Measurements from ENCODE around the gene C6orf47. TPM values are rescaled to one million over a fixed set of nuclear protein-coding genes. Genes with fewer than 3 reads are reported as not detected.

C6orf47 gene
- total RNA-seq, 1 donor from 2014 or later, result 19.3 TPM

- Mint-ChIP-seq H3K4me1 (ENCODE audit: low read depth) (peaks cover 19% of the 10 kb centered on the region), H3K27ac (no peak overlapping the region), H3K4me3 (ENCODE audit: low read depth) (no peak overlapping the region), H3K27me3 (ENCODE audit: low read depth) (no peaks in the 10 kb centered on the region), H3K36me3 (ENCODE audit: low read depth) (peaks cover 54% of the 10 kb centered on the region), H3K9me3 (no peaks in the 10 kb centered on the region)
- DNase-seq (ENCODE audit: low spot score), result no peak
- intact Hi-C loops (cut with micrococcal nuclease), result no loop called here
These were observed 33.0 kb upstream of the C6orf47 start for GRCh38 chr6:31693535-31693934.

GRCh38 chr6:31692886-31693285, 32.3 kb upstream of the C6orf47 start:
- H3K27me3 Mint-ChIP-seq (ENCODE audit: low read depth), result no peaks in the 10 kb centered on the region
- peaks cover 55% of the 10 kb centered on the region for H3K36me3 Mint-ChIP-seq (ENCODE audit: low read depth)
- peaks cover 16% of the 10 kb centered on the region for H3K4me1 Mint-ChIP-seq (ENCODE audit: low read depth)
- no peaks in the 10 kb centered on the region for H3K9me3 Mint-ChIP-seq
- no peak overlapping the region for H3K27ac Mint-ChIP-seq
- no peak for DNase-seq (ENCODE audit: low spot score)
- H3K4me3 Mint-ChIP-seq (ENCODE audit: low read depth), result no peak overlapping the region
- intact Hi-C loops (cut with micrococcal nuclease), result no loop called here

GRCh38 chr6:31692353-31692752, 31.8 kb upstream of the C6orf47 start:
- H3K4me3 Mint-ChIP-seq (ENCODE audit: low read depth), result no peak overlapping the region
- H3K4me1 Mint-ChIP-seq (ENCODE audit: low read depth), result peaks cover 11% of the 10 kb centered on the region
- peak overlapping the region; percentile 18 for H3K27ac Mint-ChIP-seq
- H3K9me3 Mint-ChIP-seq, result no peaks in the 10 kb centered on the region
- no peak for DNase-seq (ENCODE audit: low spot score)
- H3K27me3 Mint-ChIP-seq (ENCODE audit: low read depth), result no peaks in the 10 kb centered on the region
- intact Hi-C loops (cut with micrococcal nuclease), result no loop called here
- peaks cover 55% of the 10 kb centered on the region for H3K36me3 Mint-ChIP-seq (ENCODE audit: low read depth)

GRCh38 chr6:31691564-31692108, 31.1 kb upstream of the C6orf47 start:
- Mint-ChIP-seq H3K4me3 (ENCODE audit: low read depth) (no peak overlapping the region), H3K4me1 (ENCODE audit: low read depth) (peaks cover 10% of the 10 kb centered on the region), H3K36me3 (ENCODE audit: low read depth) (peaks cover 52% of the 10 kb centered on the region), H3K27ac (no peak overlapping the region), H3K9me3 (no peaks in the 10 kb centered on the region), H3K27me3 (ENCODE audit: low read depth) (no peaks in the 10 kb centered on the region)
- intact Hi-C loops (cut with micrococcal nuclease), result no loop called here
- no peak for DNase-seq (ENCODE audit: low spot score)

- no peak overlapping the region for H3K27ac Mint-ChIP-seq
- intact Hi-C loops (cut with micrococcal nuclease), result no loop called here
- no peak for DNase-seq (ENCODE audit: low spot score)
- no peaks in the 10 kb centered on the region for H3K27me3 Mint-ChIP-seq (ENCODE audit: low read depth)
- H3K9me3 Mint-ChIP-seq, result no peaks in the 10 kb centered on the region
- no peak overlapping the region for H3K4me3 Mint-ChIP-seq (ENCODE audit: low read depth)
- peaks cover 10% of the 10 kb centered on the region for H3K4me1 Mint-ChIP-seq (ENCODE audit: low read depth)
- peaks cover 52% of the 10 kb centered on the region for H3K36me3 Mint-ChIP-seq (ENCODE audit: low read depth)
These were observed 30.5 kb upstream of the C6orf47 start for GRCh38 chr6:31691078-31691463.

- Mint-ChIP-seq H3K4me3 (ENCODE audit: low read depth) (no peak overlapping the region), H3K27ac (no peak overlapping the region), H3K36me3 (ENCODE audit: low read depth) (peaks cover 57% of the 10 kb centered on the region), H3K4me1 (ENCODE audit: low read depth) (peaks cover 10% of the 10 kb centered on the region), H3K27me3 (ENCODE audit: low read depth) (no peaks in the 10 kb centered on the region), H3K9me3 (no peaks in the 10 kb centered on the region)
- intact Hi-C loops (cut with micrococcal nuclease), result no loop called here
- DNase-seq (ENCODE audit: low spot score), result no peak
These were observed 29.9 kb upstream of the C6orf47 start for GRCh38 chr6:31690231-31691077.

- intact Hi-C loops (cut with micrococcal nuclease), result loop anchor here (10.0 kb wide), 1 partner anchor 265 kb away; the partner anchor contains the start of genes NELFE and SKIC2
- Mint-ChIP-seq H3K4me1 (ENCODE audit: low read depth) (peaks cover 10% of the 10 kb centered on the region), H3K9me3 (no peaks in the 10 kb centered on the region), H3K27me3 (ENCODE audit: low read depth) (no peaks in the 10 kb centered on the region), H3K27ac (no peak overlapping the region), H3K4me3 (ENCODE audit: low read depth) (no peak overlapping the region), H3K36me3 (ENCODE audit: low read depth) (peaks cover 50% of the 10 kb centered on the region)
- DNase-seq (ENCODE audit: low spot score), result no peak
These were observed 28.9 kb upstream of the C6orf47 start for GRCh38 chr6:31689249-31690110.

GRCh38 chr6:31687860-31688693, 27.5 kb upstream of the C6orf47 start:
- Mint-ChIP-seq H3K4me3 (ENCODE audit: low read depth) (no peak overlapping the region), H3K9me3 (no peaks in the 10 kb centered on the region), H3K27me3 (ENCODE audit: low read depth) (no peaks in the 10 kb centered on the region), H3K4me1 (ENCODE audit: low read depth) (peaks cover 10% of the 10 kb centered on the region), H3K27ac (no peak overlapping the region), H3K36me3 (ENCODE audit: low read depth) (peaks cover 44% of the 10 kb centered on the region)
- DNase-seq (ENCODE audit: low spot score), result no peak
- intact Hi-C loops (cut with micrococcal nuclease), result loop anchor here (10.0 kb wide), 1 partner anchor 267 kb away; the partner anchor contains the start of genes NELFE and SKIC2

- H3K27ac Mint-ChIP-seq, result no peak overlapping the region
- H3K27me3 Mint-ChIP-seq (ENCODE audit: low read depth), result no peaks in the 10 kb centered on the region
- intact Hi-C loops (cut with micrococcal nuclease), result loop anchor here (10.0 kb wide), 1 partner anchor 267 kb away; the partner anchor contains the start of genes NELFE and SKIC2
- H3K9me3 Mint-ChIP-seq, result no peaks in the 10 kb centered on the region
- H3K4me3 Mint-ChIP-seq (ENCODE audit: low read depth), result no peak overlapping the region
- H3K36me3 Mint-ChIP-seq (ENCODE audit: low read depth), result peaks cover 37% of the 10 kb centered on the region
- peaks cover 10% of the 10 kb centered on the region for H3K4me1 Mint-ChIP-seq (ENCODE audit: low read depth)
- DNase-seq (ENCODE audit: low spot score), result no peak
These were observed 26.7 kb upstream of the C6orf47 start for GRCh38 chr6:31687321-31687720.

- intact Hi-C loops (cut with micrococcal nuclease), result loop anchor here (10.0 kb wide), 1 partner anchor 268 kb away; the partner anchor contains the start of genes NELFE and SKIC2
- Mint-ChIP-seq H3K27ac (peak overlapping the region; percentile 13), H3K4me1 (ENCODE audit: low read depth) (peaks cover 12% of the 10 kb centered on the region), H3K9me3 (no peaks in the 10 kb centered on the region), H3K4me3 (ENCODE audit: low read depth) (no peak overlapping the region), H3K36me3 (ENCODE audit: low read depth) (peaks cover 34% of the 10 kb centered on the region), H3K27me3 (ENCODE audit: low read depth) (no peaks in the 10 kb centered on the region)
- DNase-seq (ENCODE audit: low spot score), result no peak
These were observed 25.9 kb upstream of the C6orf47 start for GRCh38 chr6:31686483-31686882.

- no peaks in the 10 kb centered on the region for H3K9me3 Mint-ChIP-seq
- no peak overlapping the region for H3K4me3 Mint-ChIP-seq (ENCODE audit: low read depth)
- no peak overlapping the region for H3K27ac Mint-ChIP-seq
These were observed 23.0 kb upstream of the C6orf47 start for GRCh38 chr6:31683591-31683990.

More at GRCh38 chr6:31683591-31683990, 23.0 kb upstream of the C6orf47 start:
- Mint-ChIP-seq H3K27me3 (ENCODE audit: low read depth) (no peaks in the 10 kb centered on the region), H3K36me3 (ENCODE audit: low read depth) (peaks cover 21% of the 10 kb centered on the region), H3K4me1 (ENCODE audit: low read depth) (peaks cover 16% of the 10 kb centered on the region)
- DNase-seq (ENCODE audit: low spot score), result no peak
- intact Hi-C loops (cut with micrococcal nuclease), result loop anchor here (5.0 to 10.0 kb wide), 2 partner anchors 149 to 271 kb away; partner anchors contain the start of genes NELFE and SKIC2

Data from activated T-helper 2 cell treated with anti-CD3 and anti-CD28 coated beads, Interferon-gamma antibody, Interleukin-2, Interleukin-4, amounts not matched to agents 10 μg/mL and 5 μg/mL and 100 μg/mL, durations not matched to agents 14 hours and 24 hours and 36 hours (primary cell).